NT2/D1 (cell line): ENCODE measurements around the gene HSP90AB1.

Experiments
- SUZ12 ChIP-seq: IDR thresholded peaks from 2 replicates; pipeline ENCODE4 v1.6.1; 2011; ENCODE audit not compliant: insufficient read length, insufficient read depth; ENCODE audit errors: extremely low read depth
- YY1 ChIP-seq: IDR thresholded peaks from 2 replicates; pipeline ENCODE4 v1.6.1; 2011; ENCODE audit not compliant: insufficient read length, insufficient read depth
- ZNF274 ChIP-seq: IDR thresholded peaks from 2 replicates; pipeline ENCODE4 v1.6.1; 2011; ENCODE audit warnings: mild to moderate bottlenecking, low read depth, low read length

- TF ChIP-seq ZNF274 (no peak), YY1 (no peak), SUZ12 (no peak)
Observed at GRCh38 chr6:44238687-44239350, 8.1 kb upstream of the HSP90AB1 start.
